HG02970 (cell line): Measurements from ENCODE around the gene MLN.

Source experiments
- ATAC-seq: cut with Tn5 transposase; IDR thresholded peaks from one replicate; pipeline ENCODE4 v1.9.1; 2021; ENCODE audit warnings: mild to moderate bottlenecking, moderate library complexity, moderate number of reproducible peaks; ENCODE audit not compliant: unreplicated experiment, low FRiP score

Gene MLN

DNA sequence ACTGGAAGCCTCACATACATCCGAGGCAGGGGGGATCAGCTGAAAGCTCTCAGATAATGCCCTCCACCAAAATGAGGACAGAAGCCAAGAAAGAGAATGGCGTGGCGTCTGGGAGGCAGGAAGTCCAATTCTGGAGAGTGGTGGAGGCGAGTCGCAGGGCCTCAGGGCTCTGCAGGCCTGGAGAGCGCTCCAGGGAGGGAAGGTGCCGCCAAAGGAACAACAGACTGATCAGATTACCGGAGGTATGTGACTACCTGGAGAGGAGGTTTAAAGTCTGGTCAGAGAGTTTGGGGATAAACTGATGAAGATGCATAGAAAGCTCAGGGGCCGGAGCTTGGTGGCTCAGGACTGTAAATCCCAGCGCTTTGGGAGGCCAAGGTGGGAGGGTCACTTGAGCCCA, 45.9 kb downstream of the MLN start:
- no peak for ATAC-seq

DNA sequence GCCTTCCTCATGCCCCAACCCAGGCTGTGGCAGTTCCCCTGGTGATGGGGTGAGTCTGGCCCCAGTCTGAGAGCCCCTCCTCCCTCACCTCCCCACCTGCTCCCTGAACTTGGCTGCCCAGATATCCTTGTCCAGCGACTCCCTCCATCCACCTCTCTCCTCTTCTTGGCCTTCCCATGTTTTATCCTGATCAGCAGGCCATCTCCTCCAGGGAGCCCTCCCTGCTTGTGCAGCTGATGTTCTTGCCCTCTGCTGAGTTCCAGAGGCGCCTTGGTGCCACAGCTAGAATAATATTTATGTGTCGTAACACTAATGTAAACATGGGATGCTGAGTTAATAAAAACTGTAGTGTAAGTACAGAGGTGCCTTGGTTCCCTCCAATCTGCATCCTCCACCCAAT, 46.7 kb downstream of the MLN start:
- no peak for ATAC-seq

DNA sequence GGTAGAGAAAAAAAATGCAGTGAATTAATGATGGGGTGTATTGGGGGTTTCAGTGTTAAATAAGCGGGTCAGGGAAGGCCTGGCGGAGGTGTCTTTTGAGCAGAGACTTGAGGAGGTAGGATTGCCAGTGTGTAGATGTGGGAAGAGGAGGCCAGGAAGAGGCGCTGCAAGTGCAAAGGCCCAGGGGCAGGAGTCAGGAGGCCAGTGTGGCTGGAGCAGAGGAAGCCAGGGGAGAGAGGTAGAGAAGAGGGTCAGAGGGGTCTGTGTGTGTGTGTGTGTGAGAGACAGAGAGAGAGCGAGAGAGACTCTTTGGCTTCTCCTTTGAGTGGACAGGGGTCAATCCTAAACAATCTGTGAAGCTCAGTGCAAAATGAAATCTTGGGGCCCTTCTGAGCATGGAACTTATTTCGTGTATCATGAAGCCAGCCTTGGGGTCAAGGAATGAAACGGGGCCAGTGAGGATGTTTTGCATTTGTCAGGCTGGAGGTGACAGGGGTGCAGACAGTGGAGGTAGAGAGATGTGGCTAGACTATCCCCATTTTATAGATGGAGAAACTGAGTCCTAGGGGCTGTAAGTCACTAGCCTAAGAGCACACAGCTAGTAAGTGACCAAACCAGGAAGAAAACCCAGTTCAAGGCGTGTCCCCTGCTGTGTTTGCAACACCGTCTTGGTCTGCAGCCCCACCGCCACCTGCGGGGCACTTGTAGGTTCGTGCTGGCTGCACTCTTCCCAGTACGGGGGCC, 47.4 kb downstream of the MLN start:
- no peak for ATAC-seq

DNA sequence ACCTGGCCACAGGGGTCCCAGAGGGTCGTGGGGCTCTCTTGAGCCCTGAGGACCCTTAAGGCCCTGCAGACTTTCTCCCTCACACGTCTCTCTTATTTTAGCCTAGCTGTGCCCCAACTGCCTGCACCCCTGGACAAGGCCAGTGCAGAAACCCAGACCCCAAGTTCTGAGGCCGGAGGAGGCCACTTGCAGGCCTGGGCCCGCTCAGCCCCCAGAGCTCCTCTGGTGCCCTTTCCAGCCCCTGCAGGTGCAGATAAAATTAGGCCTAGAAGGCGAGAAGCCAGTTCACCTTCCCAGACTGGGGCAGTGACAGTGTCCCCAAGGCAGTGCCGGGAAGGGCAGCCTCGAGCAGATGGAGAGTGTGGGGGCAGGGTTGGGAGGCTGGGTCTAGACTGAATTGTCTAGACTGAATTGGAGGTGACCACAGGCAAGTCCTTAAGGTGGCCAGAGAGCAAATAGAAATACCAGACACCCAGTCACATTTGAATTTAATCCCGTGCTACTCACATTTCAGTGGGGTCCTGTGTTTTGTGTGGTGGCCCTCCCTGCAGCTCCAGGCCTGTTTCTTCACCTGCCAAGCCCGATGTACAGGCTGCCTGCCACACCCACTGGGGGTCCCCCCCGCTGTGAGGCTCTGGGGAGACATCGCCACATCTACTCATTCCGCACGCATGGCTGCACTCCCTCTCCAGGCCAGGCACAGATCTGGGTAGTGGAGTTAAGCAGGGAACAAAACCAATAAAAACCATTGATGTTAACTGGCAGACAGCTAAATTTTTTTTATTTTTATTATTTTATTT, 48.5 kb downstream of the MLN start:
- ATAC-seq, result no peak

DNA sequence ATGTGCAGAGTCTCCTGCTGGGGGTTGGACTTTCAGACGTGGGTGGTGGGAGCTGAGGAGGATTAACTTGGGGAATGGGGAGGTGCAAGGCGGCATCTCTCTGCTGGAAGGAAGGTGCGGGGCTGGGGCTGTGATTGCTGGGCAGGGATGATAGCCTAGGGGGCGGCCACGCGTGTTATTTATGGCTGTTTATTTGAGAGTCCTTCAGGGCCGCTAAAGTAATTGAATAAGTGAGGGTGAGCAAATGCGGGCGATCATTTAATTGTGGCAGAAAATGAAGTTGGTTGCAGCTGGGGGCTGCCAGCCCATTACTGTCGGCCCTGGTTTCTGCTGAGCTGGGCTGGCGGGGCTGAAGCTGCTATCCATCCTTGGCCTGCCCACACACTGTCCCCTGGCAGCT, 49.6 kb downstream of the MLN start:
- no peak for ATAC-seq

DNA sequence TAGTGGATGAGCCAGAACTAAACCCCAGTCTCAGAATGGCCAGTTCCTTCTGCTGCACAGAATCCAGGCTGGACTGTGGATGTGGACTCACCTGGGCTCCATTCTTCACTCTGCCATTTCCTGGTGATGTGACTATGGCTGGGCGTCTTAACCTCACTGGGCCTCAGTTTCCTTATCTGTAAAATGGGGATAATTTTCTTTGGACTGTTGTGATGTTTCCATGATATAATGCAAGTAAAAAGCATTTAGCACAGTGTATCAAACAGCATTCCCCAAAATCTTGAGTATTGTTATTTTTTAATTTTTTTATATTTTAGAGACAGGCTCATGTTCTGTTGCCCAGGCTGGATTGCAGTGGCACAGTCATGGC, 51.2 kb downstream of the MLN start:
- ATAC-seq, result no peak

DNA sequence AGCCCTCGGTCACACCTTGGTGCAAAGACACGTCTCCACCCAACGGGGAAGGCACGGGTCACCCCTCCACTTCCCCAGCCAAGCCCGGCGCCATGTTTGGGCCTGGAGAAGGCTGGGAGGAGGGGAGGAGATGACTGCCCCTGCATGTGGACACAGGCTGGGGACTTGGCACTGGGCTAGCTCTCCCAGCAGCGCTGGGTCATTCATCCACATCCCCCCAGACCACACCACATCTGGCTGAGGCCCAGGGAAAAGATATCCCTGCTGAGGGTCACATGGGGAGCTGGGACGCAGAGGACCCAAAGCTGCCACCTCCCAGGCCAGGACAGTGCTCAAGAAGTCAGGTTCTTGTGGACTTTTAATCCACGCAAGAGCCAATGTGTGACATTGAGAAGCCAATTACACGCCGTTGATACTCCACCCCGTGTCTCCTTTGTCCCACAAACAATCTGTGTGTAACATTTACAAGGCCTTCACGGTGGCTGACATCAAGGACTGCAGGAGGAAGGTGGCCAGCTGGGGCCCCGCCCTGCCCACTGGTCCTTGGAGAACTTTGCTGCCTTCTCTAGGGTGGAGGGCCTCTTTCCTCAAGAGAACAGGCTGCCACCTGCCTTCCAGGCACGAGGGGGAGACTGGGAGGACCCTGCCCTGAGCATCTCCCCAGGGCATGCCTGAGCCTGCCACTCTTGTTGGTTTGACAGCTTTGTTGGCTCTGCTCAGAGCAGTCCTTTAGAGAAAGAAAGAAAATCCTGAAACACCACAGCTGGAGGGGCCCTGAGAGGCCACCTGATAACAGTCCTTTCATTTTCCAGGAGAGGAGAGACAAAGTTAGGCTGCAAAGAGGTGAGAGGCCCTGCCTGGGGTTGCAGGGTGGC, 51.8 kb downstream of the MLN start:
- no peak for ATAC-seq

DNA sequence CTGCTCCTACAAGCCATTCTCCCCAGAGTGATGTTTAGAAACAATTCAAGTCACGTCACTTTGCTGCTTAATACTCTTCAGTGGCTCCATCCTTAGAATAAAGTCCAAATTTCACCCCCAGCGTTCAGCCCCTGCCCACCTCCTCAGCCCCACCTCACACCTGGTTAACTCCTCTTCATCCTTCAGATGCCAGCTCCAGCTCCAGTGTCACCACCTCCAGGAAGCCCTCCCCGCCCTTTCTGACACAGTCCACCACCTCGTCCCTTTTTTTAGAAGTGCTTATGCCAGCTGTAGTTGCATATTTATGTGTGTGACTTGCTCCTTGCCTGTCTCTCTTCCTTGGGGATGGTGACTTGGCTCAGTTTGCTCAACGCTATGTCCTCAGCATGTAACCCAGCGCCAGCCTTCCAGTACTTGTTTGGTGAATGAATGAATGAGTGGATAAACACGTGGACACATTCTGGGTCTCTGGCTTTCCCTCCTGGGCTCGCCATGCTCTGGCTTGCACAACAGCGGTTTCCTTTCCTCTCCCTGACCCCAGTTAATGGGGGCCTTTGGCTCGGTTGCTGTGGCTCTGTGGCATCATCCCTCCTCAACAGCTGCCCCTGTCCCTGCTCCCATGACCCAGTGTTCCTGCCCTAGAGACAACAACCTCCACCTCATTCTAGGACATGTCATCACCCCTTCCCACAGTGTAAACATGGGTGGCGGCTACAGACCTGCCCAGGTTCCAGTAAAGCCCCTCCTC, 53.4 kb downstream of the MLN start:
- no peak for ATAC-seq

DNA sequence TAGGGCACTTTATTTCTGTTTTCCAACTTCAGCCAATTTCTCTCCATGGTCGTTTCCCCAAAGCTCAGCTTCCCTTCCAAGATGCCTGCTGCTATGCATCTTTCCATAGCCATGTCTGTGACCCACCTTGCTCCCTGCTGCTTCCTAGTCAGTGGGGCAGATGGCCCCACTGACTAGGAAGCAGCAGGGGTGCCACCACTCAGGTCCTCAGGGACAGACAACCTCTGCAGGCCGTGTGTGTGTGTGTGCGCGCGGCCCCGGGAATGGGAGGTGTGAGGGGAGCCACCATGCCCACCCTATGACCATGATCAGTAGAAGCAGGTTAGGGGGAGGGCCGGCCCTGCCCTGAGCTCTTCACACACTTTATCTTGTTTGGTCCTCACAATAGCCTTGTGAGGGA, 54.4 kb downstream of the MLN start:
- no peak for ATAC-seq

DNA sequence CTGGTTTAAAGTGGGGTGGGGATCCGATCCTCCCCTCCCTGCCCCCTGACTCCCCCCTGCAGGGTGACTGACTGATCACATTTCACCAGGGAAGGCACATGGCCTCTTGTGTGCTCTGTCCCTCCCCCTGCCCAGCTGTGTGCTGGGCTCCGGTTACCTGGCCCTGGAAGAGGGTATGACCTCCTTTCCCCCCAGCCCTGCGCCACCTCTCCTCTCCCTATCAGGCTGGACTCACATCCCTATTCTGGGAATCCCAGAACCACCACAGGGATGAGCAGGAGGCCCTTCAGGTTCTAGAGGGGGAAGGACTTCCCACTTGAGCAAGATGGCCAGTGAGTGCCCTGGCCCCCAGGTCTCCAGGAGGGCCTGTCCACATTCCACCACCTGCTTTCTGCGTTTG, 55.0 kb downstream of the MLN start:
- ATAC-seq, result no peak

DNA sequence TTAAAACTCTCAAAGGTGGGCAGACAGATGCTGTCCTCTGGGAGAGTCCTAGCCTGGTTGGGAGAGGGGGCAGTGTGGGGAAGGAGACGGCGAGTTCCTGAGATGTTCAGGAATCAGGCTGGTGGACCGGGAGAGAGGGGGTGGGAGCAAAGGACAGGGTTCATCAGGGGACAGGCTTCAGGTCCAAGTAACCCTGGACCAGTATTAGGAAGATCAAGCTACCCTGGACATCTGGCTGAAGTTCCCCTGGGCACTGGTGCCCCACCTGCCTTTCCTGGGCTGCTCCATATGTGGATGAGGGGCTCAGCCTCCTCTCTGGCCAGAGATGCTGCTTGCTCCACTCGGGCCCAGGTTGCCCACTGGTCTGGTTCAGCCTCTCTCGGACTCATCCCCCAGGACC, 56.0 kb downstream of the MLN start:
- ATAC-seq, result no peak

DNA sequence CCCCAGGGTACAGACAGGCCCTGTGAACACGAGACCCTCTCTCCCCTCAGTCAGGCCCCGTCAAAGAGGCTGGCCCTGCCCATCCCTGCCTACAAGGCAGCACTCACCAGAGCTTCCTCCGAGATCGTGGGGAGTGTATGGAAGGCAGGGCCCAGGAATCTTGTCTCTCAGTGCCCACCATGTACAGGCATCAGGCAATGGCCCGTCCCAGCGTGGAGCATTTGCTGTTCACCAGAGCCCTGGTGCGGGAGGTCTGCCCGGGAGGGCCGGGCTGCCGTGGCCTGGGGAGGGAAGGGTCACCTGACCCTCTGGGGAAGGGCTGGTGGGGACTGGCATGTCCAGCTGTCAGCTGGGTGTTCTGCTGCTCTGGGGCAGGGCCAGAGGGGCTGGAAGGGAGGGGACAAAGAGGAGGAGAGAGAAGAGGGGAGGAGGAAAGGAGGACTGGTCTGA, 57.1 kb downstream of the MLN start, which contains the start of gene IP6K3:
Gene IP6K3 (minus strand): TSS at position 255 of the 450 bp plus-strand sequence. CDS start 11,429 bp downstream, outside the sequence.
- no peak for ATAC-seq

DNA sequence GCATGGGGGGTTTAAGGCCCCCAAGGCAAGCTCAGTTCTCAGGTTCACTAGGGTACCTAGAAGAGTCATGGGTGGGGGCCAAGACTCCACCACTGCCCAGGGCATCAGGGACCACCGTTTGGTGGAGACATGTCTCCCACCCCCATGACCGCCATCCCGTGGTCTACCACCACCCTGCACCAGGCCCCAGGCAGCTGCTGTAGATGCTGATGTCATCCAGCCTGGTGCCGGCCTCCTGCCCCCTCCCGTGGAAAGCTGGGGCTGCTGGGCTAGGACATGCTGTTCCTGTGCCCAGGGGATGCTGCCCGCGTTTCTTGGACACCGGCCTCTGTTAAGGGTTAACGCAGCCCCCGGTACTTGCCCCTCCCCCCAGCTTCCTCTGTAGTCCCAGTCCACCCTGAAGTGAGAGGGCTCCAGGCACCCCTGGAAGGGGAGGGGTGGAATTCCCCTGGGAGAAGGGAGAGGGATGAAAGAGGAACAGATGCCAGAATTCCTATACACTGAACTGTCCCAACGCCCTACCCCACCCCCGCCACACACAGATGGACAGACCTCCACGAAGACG, 57.7 kb downstream of the MLN start:
- no peak for ATAC-seq

DNA sequence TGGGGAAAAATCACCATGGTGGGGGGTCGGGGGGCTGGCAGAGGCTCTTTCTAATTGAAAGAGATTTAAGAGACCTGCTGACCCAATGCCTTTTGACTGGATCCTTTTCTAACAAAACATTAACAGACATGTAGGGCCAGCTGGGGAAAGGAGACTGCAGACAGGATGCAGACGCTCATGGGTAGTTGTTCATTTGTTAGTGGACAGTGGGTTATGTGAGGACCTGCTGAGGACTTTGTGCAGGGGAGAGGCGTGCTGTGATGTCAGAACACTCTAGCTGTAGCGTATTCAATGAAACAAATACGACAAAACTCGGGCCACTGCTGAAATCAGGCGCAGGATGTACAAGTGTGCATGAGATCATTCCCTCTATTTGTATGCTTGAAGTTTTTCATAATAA, 58.3 kb downstream of the MLN start:
- ATAC-seq, result no peak

DNA sequence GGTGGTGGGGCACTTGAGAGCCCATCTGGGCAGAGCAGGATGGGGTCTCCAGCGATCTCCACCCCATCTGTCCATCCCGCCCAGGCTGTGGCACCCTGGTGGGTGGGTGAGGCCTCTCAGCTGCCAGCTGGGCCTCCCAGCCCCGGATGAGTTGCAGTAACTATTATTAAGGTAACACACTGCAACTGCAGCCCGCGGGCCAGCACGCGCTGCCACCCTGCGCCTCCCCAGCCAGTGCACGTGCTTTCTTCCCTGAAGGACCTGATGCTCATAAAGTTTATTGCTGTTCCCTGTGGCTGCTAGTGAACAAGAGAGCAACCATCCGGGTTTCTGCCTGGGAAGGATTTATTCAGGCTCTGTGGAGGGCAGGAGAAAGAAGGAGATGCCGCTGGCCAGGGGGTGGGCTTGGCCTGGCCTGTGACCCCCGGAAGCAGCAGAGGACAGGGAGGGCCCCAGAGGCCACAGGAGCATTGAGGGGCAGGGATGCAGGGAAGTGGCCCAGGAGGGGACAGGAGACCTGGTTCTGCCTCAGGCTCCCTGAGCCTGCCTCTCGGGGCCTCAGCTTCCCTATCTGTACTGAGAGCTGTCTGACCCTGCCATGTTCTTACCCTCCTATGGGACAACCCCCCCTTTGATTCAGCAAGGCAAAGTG, 58.8 kb downstream of the MLN start:
- ATAC-seq, result no peak
